LNCaP clone FGC (cell line): ENCODE results near the gene ZNF710.

Experiments
- DNase-seq: peaks from one replicate; pipeline ENCODE4 v3.0.0-alpha.2; 2011; ENCODE audit warnings: low read depth
- H3K4me3 ChIP-seq: 2 replicates; pipeline ENCODE4 v1.5.1; 2011; ENCODE audit warnings: mild to moderate bottlenecking, low read depth, low read length, control low read depth
- CTCF ChIP-seq: IDR thresholded peaks from 2 replicates; pipeline ENCODE4 v1.5.1; 2012; ENCODE audit warnings: mild to moderate bottlenecking; ENCODE audit not compliant: control insufficient read depth, insufficient read depth; ENCODE audit errors: extremely low read depth

Gene ZNF710

GRCh38 chr15:90035095-90035839 is 34.1 kb downstream of the ZNF710 start:
- TF ChIP-seq CTCF, result no peak

GRCh38 chr15:90035840-90036230 is 34.7 kb downstream of the ZNF710 start:
- DNase-seq, result no peak
- no peak for TF ChIP-seq CTCF
- no peak overlapping the region for H3K4me3 ChIP-seq

More at GRCh38 chr15:90035095-90035839, 34.1 kb downstream of the ZNF710 start:
- peak; percentile 34 for DNase-seq
- H3K4me3 ChIP-seq, result no peak overlapping the region

GRCh38 chr15:90036343-90036742 is 35.2 kb downstream of the ZNF710 start:
- no peak for DNase-seq
- no peak for TF ChIP-seq CTCF
- H3K4me3 ChIP-seq, result no peak overlapping the region

- no peak overlapping the region for H3K4me3 ChIP-seq
- no peak for DNase-seq
- TF ChIP-seq CTCF, result no peak
Measured at GRCh38 chr15:90036806-90037510, 35.8 kb downstream of the ZNF710 start.

- no peak for TF ChIP-seq CTCF
- DNase-seq, result no peak
- H3K4me3 ChIP-seq, result no peak overlapping the region
Measured at GRCh38 chr15:90037511-90037860, 36.4 kb downstream of the ZNF710 start.

GRCh38 chr15:90037961-90038631 is 37.0 kb downstream of the ZNF710 start:
- no peak for TF ChIP-seq CTCF
- no peak for DNase-seq
- no peak overlapping the region for H3K4me3 ChIP-seq
